ENCODE data around the gene MED7. TPM values are rescaled to one million over a fixed set of nuclear protein-coding genes. Genes with fewer than 3 reads are reported as not detected.

The MED7 gene
- polyA plus RNA-seq, 2 of the 4 experiments (the other 2 are of a cell fraction): 22.6 to 23.0 TPM

- ChIA-PET POLR2A (no interaction called here), CTCF (interaction anchor here (1.0 kb wide), 1 partner anchor 162 kb away, joined by 3 read pairs; no protein-coding TSS in a partner anchor)
- ATAC-seq (no peak), FAIRE-seq (no peak), DNase-seq (ENCODE audit: low read depth in 1 of 2, low spot score in 1 of 2) (no peak)
- H3K4me1 ChIP-seq: no peaks in the 10 kb centered on the region
- H3K9me3 ChIP-seq: no peaks in the 10 kb centered on the region
- no peak overlapping the region for H3K4me3 ChIP-seq
- no peak for TF ChIP-seq CBX2 (IDR thresholded peaks at IDR 0.05; ENCODE audit: borderline replicate concordance, low read depth)
- TF ChIP-seq PHF8 (IDR thresholded peaks at IDR 0.05; ENCODE audit: borderline replicate concordance, low read depth): no peak
- TF ChIP-seq HOXB13 (CRISPR knock-in tag; IDR thresholded peaks at IDR 0.05; ENCODE audit: low read depth): no peak
- TF ChIP-seq, protein P1, sequence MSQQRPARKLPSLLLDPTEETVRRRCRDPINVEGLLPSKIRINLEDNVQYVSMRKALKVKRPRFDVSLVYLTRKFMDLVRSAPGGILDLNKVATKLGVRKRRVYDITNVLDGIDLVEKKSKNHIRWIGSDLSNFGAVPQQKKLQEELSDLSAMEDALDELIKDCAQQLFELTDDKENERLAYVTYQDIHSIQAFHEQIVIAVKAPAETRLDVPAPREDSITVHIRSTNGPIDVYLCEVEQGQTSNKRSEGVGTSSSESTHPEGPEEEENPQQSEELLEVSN (IDR thresholded peaks at IDR 0.05; ENCODE audit: borderline replicate concordance, low read depth): no peak
- no peak overlapping the region for H3K27ac ChIP-seq
- H3K4me2 ChIP-seq: no peak overlapping the region
- WGBS (ENCODE audit: missing lambda C conversion rate): 55% methylated on average over 3 of the region's 3 CpGs
Measured at GRCh38 chr5:157150995-157151394, 8.3 kb upstream of the MED7 start.

DNA sequence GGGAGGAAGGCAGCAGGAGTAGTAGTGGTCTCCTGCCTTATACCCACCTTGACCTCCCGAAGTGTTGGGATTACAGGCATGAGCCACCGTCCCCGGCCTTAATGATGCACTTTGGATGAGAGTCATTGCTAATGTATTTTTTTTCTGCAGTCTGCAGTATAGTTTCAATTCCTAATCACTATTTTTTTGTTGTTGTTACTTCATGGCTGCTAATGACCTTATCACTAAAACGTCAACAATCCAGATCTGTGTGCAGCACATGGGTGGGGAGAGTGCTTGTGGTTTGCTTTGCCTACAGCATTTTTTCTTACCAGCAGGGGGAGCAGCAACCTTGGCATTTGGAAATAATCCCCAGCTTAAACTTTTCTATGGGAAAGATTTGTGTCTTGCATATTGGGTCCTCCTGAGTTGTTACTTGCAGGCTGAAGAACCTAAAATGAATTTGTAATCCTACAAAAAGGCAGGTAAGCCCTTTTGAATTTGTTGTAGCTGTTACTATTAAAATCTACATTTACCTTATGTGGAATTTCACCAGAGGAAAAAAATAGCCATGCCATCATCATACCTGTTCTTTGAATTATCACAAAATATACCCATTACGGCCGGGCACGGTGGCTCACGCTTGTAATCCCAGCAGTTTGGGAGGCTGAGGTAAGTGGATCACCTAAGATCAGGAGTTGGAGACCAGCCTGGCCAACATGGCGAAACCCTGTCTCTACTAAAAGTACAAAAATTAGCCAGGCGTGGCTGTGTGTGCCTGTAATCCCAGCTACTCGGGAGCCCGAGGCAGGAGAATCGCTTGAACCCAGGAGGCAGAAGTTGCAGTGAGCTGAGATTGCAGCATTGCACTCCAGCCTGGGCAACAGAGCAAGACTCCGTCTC lies 6.3 kb upstream of the MED7 start:
- ChIA-PET CTCF (interaction anchor here (0.6 to 2.8 kb wide), 34 partner anchors 8 to 1972 kb away, joined by 3 to 30 read pairs (median 4); no protein-coding TSS in a partner anchor), POLR2A (no interaction called here)
- no peak overlapping the region for H3K4me2 ChIP-seq
- ATAC-seq (peak; percentile 90 to 94), DNase-seq (ENCODE audit: low read depth in 1 of 2, low spot score in 1 of 2) (peak; percentile 71 to 81), FAIRE-seq (peak; percentile 95)
- WGBS (ENCODE audit: missing lambda C conversion rate): 48% methylated on average over 14 of the region's 14 CpGs
- H3K27ac ChIP-seq: no peak overlapping the region
- H3K4me1 ChIP-seq: no peaks in the 10 kb centered on the region
- TF ChIP-seq RAD21 (conservative IDR thresholded peaks at IDR 0.05 in 1 of 2, IDR thresholded peaks at IDR 0.05 in 1 of 2): peak; percentile 84 to 88
- TF ChIP-seq, protein P2, sequence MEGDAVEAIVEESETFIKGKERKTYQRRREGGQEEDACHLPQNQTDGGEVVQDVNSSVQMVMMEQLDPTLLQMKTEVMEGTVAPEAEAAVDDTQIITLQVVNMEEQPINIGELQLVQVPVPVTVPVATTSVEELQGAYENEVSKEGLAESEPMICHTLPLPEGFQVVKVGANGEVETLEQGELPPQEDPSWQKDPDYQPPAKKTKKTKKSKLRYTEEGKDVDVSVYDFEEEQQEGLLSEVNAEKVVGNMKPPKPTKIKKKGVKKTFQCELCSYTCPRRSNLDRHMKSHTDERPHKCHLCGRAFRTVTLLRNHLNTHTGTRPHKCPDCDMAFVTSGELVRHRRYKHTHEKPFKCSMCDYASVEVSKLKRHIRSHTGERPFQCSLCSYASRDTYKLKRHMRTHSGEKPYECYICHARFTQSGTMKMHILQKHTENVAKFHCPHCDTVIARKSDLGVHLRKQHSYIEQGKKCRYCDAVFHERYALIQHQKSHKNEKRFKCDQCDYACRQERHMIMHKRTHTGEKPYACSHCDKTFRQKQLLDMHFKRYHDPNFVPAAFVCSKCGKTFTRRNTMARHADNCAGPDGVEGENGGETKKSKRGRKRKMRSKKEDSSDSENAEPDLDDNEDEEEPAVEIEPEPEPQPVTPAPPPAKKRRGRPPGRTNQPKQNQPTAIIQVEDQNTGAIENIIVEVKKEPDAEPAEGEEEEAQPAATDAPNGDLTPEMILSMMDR (IDR thresholded peaks at IDR 0.05): peak; percentile 94
- TF ChIP-seq, protein P1 (IDR thresholded peaks at IDR 0.05; ENCODE audit: borderline replicate concordance, low read depth): no peak
- TF ChIP-seq MAFK (IDR thresholded peaks at IDR 0.05; ENCODE audit: partially characterized antibody): no peak
- no peak for TF ChIP-seq JUN (IDR thresholded peaks at IDR 0.05)
- no peak for TF ChIP-seq ATOH8 (CRISPR knock-in tag; IDR thresholded peaks at IDR 0.05; ENCODE audit: low read depth)
- no peak for TF ChIP-seq HDAC2 (IDR thresholded peaks at IDR 0.05)
- TF ChIP-seq SMC3 (IDR thresholded peaks at IDR 0.05): peak; percentile 76
- no peak for TF ChIP-seq PHF8 (IDR thresholded peaks at IDR 0.05; ENCODE audit: borderline replicate concordance, low read depth)
- TF ChIP-seq BHLHE40 (IDR thresholded peaks at IDR 0.05; ENCODE audit: low read depth, low read length): no peak
- H3K9me3 ChIP-seq: no peaks in the 10 kb centered on the region
- no peak overlapping the region for H3K4me3 ChIP-seq

DNA sequence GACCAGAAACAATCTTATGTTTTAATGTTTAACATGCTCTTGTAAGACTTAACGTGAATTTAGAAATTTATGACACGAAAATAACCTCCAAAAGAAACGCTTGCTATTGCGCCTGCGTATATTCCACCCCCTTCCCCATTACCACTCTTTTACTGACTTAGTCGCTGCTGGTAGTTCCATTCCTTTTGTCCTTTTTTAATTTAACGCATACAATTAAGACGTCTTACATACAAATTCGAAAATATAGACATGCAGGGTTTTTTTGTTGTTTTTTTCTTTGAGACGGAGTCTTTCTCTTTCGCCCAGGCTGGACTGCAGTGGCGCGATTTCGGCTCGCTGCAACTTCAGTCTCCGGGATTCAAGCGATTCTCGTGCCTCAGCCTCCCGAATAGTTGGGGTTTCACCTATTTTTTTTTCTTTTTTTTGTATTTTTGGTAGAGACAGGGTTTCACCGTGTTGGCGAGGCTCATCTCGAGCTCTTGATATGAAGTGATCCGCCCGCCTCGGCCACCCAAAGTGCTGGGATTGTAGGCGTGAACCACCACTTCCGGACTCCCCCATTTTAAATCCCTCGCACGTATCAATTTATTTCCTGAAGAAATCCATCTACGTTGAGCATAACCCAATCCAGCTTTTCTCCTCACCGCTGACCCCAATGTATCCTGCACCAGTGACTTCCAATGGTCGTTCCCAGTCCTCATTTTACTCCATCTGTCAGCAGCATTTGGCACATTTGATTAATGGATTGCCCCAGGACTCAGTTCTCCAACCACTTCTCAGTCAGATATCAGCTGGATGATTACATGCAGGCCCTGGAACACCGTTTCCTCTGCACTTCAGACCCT lies 684 bp upstream of the MED7 start:
- FAIRE-seq: no peak
- Histone ChIP-seq H3K27ac (peak overlapping the region; percentile 95 to 96), H3K4me1 (peaks cover 10% of the 10 kb centered on the region; the same call in 2 of the 3 replicates), H3K4me2 (peak overlapping the region; percentile 76), H3K9me3 (no peaks in the 10 kb centered on the region), H3K4me3 (peak overlapping the region; percentile 93)
- 5% methylated on average over 33 of the region's 33 CpGs for WGBS (ENCODE audit: missing lambda C conversion rate)
- CTCF ChIA-PET: interaction anchor here (0.5 to 2.8 kb wide), 6 partner anchors 11 to 111 kb away, joined by 3 to 26 read pairs (median 3); no protein-coding TSS in a partner anchor
- DNase-seq (ENCODE audit: low read depth in 1 of 2, low spot score in 1 of 2): peak; percentile 40 to 84
- ATAC-seq: peak; percentile 74 to 78
- POLR2A ChIA-PET: interaction anchor here (0.6 to 1.8 kb wide), 9 partner anchors 11 to 599 kb away, joined by 3 to 8 read pairs (median 3); partner anchors contain the start of genes HAVCR1 and THG1L
- TF ChIP-seq RARB (CRISPR knock-in tag; IDR thresholded peaks at IDR 0.05): no peak
- no peak for TF ChIP-seq ZSCAN20 (CRISPR knock-in tag; IDR thresholded peaks at IDR 0.05)
- TF ChIP-seq, protein P3, sequence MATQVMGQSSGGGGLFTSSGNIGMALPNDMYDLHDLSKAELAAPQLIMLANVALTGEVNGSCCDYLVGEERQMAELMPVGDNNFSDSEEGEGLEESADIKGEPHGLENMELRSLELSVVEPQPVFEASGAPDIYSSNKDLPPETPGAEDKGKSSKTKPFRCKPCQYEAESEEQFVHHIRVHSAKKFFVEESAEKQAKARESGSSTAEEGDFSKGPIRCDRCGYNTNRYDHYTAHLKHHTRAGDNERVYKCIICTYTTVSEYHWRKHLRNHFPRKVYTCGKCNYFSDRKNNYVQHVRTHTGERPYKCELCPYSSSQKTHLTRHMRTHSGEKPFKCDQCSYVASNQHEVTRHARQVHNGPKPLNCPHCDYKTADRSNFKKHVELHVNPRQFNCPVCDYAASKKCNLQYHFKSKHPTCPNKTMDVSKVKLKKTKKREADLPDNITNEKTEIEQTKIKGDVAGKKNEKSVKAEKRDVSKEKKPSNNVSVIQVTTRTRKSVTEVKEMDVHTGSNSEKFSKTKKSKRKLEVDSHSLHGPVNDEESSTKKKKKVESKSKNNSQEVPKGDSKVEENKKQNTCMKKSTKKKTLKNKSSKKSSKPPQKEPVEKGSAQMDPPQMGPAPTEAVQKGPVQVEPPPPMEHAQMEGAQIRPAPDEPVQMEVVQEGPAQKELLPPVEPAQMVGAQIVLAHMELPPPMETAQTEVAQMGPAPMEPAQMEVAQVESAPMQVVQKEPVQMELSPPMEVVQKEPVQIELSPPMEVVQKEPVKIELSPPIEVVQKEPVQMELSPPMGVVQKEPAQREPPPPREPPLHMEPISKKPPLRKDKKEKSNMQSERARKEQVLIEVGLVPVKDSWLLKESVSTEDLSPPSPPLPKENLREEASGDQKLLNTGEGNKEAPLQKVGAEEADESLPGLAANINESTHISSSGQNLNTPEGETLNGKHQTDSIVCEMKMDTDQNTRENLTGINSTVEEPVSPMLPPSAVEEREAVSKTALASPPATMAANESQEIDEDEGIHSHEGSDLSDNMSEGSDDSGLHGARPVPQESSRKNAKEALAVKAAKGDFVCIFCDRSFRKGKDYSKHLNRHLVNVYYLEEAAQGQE (IDR thresholded peaks at IDR 0.05): 0 out of 2 replicates have a peak, but pooled peaks have one; percentile 18
- TF ChIP-seq, protein P4, sequence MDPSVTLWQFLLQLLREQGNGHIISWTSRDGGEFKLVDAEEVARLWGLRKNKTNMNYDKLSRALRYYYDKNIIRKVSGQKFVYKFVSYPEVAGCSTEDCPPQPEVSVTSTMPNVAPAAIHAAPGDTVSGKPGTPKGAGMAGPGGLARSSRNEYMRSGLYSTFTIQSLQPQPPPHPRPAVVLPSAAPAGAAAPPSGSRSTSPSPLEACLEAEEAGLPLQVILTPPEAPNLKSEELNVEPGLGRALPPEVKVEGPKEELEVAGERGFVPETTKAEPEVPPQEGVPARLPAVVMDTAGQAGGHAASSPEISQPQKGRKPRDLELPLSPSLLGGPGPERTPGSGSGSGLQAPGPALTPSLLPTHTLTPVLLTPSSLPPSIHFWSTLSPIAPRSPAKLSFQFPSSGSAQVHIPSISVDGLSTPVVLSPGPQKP (IDR thresholded peaks at IDR 0.05; ENCODE audit: low read depth, low read length): no peak
- no peak for TF ChIP-seq EHMT2 (IDR thresholded peaks at IDR 0.05; ENCODE audit: low read depth)
- no peak for TF ChIP-seq FOXS1 (CRISPR knock-in tag; IDR thresholded peaks at IDR 0.05)
- no peak for TF ChIP-seq EP300 (IDR thresholded peaks at IDR 0.05)
